Amygdala (tissue), 56 donors: Measurements from ENCODE around the gene COL26A1.
A peak's percentile ranks its signal among the peaks of the same experiment; 100 is the strongest.
"Not testable (repeated sequence)": the region's sequence is repeated elsewhere in the genome, so short reads cannot be mapped to it uniquely, and the experiment has no call there.

ENCODE experiments used
- DNase-seq, 56 donors: peaks; one replicate each; lab custom pipeline; 2025; lab: John Stamatoyannopoulos, UW

The COL26A1 gene

DNA sequence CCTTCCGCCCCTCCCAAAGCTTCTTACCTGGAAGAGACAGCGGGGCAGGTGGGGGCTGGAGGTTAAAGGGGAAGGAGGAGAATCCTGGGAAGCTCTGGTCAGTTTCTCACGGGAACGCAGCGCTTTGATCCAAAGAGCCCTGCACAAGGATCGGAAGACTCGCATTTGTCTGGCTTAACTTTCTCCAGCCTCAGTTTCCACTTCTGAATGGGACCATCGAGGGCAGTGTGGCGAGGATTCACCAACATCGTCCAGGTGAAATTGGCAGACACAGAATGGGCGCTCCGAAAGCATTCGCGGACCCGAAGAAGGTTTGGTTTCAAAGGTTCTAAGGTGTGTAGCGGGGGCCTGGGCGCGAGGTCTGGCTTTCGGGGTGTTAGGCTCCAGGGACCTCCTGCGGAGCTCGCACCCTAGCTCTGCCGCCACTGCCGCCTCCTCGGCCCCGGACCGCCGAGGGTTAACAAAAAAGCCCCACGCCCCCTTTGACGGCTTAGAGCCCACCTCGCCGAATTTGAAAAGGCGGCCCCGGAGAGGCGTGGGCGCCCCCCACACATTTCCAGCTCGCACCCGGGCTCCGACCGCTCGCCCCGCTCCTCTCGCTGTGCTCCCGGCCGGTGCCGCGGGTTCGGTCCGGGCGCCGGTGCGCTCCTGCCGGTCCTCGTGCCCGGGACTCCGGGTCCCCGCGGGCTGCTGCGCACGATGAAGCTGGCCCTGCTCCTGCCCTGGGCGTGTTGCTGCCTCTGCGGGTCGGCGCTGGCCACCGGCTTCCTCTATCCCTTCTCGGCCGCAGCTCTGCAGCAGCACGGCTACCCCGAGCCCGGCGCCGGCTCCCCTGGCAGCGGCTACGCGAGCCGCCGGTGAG, at the start of gene COL26A1:
COL26A1 (plus strand) TSS at position 542 of the 862 bp plus-strand sequence; CDS start at position 700, 158 bp downstream.
- peak in 10 of 56 donors; percentile 2 to 36 (median 6) for DNase-seq

DNA sequence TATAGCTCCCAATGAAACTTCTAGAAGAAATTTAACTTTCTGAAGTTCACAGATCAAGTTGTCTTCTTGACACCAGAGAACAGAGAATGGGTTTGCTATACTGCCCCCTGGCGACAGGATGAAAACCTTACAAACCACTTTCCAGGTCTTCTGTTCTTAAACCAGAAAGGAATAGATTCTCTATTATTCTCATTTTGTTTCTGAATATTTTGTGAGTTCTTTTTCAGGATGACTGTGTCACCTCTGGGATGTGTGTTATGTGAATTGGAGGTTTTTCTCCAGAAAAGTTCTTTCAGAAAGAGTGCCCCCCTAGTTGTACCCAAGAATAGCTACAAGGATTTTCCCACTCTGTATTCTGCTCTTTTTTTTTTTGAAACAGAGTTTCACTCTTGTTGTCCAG, 47.3 kb upstream of the COL26A1 start:
- peak in 9 of 56 donors; percentile 0 to 51 (median 1) for DNase-seq

DNA sequence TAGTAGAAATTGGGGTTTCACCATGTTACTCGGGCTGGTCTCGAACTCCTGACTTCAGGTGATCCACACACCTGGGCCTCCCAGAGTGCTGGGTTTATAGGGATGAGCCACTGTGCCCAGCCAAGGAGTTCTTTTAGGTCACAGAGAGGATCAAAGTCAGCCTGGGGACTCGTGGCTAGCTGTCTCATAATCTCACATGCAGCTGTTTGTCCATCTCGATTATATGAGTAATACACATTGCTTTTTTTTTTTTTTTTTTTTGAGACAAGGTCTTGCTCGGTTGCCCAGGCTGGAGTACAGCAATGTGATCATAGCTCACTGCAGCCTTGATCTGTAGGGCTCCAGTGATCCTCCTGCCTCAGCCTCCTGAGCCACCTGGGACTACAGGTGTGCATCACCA, 43.3 kb upstream of the COL26A1 start:
- no peak for DNase-seq

DNA sequence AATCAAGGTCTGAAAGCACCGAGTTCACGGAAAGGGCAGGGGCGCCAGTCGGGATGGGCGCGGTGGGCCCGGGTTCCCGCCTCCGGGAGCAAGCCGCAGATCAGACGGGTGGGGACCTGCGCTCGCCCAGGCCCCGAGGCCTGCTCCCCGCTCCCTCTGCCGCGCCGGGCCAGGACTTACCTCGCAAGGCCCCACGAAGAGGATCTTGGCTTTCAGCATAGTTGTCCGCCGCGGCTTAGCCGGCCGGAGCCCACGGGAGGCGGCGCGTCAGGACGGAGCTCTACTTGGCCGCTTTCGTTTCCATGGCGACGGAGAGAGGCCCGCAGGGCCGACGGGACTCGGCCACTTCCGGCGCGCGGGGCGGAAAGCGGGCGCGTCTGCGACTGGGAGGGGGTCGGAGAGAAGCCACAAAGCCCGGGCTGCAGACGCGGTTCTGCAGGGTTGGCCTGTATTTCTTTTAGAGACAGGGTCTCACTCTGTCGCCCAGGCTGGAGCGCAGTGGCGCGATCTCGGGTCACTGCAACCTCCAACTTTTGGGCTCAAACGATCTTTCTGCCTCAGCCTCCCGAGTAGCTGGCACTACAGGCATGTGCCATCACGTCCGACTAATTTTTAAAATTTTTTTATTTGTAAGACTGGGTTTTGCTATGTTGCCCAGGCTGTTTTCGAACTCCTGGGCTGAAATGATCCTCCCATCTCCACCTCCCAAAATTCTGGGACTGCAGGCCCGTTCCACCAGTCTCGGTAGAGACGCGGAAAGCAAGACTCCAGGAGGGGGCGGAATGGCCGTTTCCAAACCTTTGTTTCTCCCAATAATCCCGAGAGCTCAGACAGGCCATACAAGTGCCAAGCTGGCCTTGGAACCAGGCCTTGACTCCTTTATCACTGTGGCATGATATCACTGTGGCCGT, 40.9 kb upstream of the COL26A1 start, which contains the start of gene IFT22:
IFT22 (minus strand) TSS at position 322 of the 911 bp plus-strand sequence; CDS start at position 219, 103 bp downstream.
- DNase-seq, result peak; percentile 31 to 91 (median 76)

DNA sequence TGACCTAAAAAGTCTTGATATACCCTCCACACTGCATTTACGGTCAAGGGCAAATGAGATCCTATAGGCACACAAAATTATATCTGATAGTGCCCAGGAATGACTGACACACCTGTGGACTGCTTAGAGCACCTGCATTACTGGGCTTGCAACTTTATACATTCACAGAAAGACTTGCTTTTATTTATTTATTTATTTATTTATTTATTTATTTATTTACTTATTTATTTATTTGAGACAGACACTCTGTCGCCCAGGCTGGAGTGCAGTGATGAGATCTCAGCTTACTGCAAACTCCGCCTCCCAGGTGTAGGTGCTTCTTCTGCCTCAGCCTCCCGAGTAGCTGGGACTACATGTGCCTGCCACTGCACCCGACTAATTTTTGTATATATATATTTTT, 34.5 kb upstream of the COL26A1 start:
- DNase-seq, result no peak

DNA sequence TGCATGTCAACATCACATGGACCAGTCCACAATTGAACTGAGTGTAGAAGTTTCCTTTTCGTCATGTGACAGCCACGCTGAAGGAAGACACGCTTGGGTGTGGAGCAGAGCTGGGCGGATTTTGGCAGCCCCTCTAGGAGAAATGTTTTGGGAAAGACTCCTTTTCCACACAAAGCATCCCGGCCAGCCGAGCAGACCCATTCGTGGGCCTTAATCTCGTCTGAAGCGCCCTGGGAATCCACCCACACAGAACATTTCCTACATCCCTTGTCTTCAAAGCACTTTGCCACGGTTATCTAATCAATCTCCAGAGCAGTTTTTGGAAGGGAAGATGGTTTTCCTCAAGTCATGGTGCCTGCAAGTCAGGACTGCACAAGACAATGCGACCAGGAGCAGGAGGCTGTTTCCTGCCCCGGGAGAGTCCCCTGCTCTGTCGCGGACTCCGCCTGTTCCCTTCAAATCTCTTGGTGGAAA, 32.6 kb upstream of the COL26A1 start:
- no peak for DNase-seq

DNA sequence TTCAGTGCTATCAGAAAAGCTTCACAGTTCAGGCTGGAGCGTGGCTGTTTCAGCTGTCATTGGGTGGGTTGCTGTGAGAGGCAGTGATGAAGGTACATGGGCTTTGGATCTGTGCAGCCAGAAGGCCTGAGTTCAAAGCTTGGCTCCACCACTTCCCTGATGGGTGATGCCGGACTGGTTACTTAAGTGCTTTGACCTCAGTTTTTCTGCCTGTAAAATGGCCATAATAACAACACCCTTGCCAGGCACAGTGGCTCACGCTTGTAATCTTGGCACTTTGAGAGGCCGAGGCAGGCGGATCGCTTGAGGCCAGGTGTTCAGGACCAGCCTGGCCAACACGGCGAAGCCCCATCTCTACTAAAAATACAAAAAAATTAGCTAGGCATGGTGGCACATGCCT, 30.6 kb upstream of the COL26A1 start:
- no peak for DNase-seq

DNA sequence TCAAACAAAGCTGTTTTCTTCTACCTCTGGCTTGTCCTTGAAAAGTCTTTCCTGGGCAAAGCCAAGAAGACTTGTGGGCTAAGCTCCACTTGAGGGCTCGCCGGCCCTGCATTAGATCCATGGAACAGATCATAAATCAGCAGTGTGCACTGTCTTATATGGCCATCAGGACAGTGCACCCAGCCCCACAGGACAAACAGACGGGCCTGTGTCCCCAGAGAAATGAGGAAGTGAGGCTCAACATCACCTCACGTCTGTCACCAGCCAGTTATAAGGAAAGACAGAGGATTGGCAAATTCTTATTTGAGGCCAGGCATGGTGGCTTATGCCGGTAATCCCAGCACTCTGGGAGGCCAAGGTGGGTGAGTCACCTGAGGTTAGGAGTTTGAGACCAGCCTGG, 28.8 kb upstream of the COL26A1 start:
- no peak for DNase-seq

DNA sequence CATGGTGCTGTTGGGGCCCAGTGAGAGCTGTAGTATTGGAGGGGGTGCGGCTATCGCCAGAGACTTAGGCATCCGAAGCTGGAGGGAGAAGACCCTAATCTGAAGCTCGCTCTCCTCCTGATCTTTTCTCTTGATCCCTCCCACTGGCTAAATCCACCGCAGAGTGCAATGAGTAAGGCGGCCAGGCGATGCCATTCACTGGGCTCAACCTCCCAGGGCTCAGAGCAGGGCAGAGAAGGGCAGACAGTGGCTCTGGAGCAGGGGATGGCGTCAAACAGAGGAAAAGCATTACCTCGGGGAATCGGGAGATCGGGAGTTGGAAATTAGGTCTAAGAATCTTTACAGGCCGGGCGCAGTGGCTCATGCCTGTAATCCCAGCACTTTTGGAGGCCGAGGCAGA, 22.3 kb upstream of the COL26A1 start:
- DNase-seq, result no peak

DNA sequence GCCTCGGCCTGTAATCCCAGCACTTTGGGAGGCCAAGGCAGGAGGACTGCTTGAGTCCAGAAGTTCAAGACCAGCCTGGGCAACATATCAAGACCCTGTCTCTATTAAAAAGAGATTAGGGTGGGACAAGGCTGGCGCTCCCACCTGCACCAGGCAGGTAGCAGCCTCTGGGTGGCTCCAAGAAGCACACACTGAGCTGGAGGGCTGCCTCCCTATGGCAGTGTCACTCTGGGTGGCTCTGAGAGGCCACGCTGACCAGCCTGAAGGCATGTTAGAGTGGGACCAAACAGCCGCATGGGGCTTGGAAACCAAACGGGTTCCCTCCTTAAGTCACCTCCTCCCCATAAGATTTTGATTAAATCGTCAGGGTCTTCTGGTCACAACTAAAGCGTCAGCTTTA, 19.8 kb upstream of the COL26A1 start:
- DNase-seq, result no peak

DNA sequence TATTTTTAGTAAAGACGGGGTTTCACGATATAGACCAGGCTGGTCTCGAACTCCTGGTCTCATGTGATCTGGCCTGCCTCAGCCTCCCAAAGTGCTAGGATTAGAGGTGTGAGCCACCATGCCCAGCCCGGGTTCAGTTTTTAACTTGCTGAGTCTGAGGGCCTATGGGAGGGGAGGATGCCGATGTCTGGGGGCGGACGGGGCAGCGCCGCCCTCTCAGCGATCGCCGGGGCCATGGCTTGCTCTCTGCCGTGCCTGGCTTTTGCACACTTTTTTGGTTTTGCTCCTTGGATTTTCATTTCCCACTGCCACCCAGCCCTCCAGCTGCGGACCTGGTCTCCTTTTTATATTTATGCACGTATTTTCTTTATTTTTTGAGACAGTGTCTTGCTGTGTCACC, 15.2 kb upstream of the COL26A1 start:
- DNase-seq, result no peak

DNA sequence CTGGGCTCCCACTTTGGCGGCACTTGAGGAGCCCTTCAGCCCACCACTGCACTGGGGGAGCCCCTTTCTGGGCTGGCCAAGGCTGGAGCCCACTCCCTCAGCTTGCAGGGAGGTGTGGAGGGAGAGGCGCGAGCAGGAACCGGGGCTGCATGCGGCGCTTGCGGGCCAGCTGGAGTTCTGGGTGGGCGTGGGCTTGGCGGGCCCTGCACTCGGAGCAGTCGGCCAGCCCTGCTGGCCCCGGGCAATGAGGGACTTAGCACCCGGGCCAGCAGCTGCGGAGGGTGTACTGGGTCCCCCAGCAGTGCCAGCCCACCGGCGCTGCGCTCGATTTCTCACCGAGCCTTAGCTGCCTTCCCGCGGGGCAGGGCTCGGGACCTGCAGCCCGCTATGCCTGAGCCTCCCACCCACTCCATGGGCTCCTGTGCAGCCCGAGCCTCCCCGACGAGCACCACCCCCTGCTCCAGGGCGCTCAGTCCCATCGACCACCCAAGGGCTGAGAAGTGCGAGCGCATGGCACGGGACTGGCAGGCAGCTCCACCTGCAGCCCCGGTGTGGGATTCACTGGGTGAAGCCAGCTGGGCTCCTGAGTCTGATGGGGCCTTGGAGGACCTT, 14.1 kb upstream of the COL26A1 start:
- not testable (repeated sequence) for DNase-seq

DNA sequence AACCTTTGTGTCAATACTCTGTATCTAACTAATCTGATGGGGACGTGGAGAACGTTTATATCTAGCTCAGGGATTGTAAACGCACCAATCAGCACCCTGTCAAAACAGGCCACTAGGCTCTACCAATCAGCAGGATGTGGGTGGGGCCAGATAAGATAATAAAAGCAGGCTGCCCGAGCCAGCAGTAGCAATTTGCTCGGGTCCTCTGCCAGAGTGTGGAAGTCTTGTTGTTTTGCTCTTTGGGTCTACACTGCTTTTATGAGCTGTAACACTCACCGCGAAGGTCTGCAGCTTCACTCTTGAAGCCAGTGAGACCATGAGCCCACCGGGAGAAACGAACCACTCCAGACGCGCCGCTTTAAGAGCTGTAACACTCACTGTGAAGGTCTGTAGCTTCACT, 13.4 kb upstream of the COL26A1 start:
- DNase-seq, result not testable (repeated sequence)

DNA sequence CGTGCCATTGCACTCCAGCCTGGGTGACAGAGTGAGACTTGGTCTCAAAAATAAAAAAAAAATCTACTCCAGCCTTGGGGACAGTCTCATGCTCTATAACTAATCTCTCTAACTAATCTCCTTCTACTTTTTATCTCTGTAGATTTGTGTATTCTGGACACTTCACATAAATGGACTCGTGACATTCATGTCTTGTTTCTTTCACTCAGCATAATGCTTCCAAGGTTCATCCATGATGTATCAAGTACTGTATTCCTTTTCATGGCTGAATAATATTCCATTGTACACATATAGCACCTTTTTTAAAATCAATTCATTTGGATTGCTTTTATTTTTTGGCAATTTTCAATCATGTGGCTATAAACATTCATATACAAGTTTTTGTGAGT, 9.8 kb upstream of the COL26A1 start:
- DNase-seq, result no peak

DNA sequence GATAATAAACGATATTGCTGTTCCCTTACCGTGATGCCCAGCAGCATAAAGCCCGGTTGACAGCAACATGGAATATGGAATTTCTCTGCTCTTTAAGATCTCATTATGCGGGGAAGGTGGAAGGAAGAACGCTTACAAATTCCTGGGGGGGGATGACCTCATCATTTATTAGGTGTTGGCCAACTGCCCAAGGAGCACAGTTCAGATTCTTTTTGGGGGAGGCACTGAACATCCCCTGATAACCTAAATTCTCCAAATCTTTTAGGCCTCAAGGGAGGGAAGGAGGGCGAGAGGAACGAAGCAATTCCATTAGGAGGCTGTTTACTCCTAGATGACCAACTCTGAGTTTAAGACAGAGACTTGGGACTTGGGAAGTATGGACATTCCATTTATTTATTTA, 5.2 kb upstream of the COL26A1 start:
- DNase-seq, result no peak

DNA sequence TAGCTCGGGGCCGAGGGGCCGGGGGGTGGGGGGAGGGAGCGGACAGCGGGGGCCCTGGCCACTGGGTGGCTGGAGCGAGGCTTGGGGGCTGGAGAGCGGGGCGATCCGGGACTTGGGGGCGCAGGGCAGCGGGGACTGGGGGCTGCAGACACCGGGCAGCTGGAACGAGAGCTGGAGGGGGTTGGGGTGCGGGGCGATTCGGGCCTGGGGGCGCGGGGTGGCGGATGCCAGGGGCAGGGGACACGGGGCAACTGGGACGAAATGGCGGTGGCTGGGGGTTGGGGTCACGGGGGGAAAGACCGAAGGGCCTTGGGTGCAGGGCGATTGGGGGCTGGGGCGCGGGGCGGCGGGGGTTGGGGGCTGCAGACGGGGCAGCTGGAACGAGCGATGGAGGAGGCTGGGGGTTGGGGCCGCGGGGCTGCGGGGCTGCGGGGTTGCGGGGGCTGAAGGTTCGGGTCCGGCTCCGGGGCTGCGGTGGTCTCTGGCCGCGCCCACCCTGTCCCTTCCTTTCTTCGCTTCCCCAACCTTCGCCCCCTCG, 590 bp downstream of the COL26A1 start:
- no peak for DNase-seq

DNA sequence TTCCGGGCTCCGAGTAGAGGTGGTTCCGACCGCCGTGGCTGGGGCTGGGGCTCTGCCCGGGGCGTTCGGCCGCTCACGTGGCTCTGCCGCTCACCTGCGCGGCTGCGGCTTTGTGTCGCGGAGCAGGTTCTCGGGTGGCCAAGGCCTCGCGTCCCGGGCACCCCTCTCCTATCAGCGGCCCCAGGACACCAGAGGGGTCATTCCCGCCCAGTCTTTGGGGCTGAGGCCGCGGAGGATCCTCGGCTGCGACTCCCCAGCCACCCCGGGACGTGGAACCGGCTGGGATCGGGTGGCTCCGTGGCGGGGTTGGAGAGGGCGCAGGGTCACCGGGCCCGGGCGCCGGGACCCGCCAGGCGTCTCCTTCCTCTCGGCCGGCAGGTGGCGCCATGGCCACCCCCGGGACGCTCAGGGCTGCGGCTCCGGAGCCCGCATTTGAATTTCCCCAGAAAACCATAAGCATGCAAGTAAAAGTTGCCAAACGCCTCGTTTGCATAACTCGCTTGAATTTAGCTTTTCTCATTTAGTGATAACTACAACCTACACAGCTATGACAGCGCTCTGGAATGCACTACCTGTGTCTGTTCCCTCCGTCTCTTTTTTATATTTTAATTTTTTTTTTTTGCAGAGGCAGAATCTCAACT, 1.2 kb downstream of the COL26A1 start:
- peak in 40 of 56 donors; percentile 1 to 69 (median 26) for DNase-seq

DNA sequence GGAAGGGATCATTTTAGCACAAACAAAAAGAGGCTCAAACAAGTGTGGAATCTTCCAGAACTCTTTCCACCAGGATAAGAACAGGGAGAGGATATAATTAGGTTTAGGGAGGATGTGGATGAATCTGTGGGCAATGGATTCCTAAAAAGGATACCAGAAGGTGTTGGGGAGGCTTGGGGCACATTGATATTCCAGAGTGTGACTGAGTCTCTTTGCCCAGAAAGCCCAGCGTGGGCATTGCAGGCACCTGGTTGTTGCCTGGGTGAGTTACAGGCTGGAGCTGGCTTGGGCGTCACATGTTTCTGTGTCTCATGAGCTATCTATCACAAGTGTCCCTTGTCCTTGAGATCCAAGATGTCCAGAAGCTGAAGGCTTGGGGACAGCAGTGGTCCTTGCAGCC, 3.3 kb downstream of the COL26A1 start:
- peak in 15 of 56 donors; percentile 1 to 56 (median 11) for DNase-seq

DNA sequence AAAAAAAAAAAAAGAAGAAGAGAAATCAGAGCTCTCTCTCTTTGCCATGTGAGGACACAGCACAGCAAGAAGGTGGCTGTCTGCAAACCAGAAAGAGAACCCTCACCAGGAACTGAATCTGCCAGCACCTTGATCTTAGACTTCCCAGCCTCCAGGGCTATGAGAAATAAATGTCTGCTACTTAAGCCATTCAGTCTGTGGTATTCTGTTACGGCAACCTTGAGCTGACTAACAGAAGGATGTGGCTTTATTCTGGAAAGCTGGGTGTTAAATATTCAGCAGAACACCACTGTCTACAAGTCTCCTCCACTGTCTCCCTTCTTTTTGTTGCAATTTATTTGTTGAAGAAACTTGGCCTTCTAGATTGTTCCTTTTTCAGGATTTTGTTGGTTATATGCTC, 5.0 kb downstream of the COL26A1 start:
- DNase-seq, result no peak
